HS-27A (cell line): ENCODE measurements around the gene SSMEM1.
A peak's percentile ranks its signal among the peaks of the same experiment; 100 is the strongest.
"Not testable (repeated sequence)": the region's sequence is repeated elsewhere in the genome, so short reads cannot be mapped to it uniquely, and the experiment has no call there.

Experiments used
- DNase-seq: peaks from one replicate; pipeline ENCODE4 v3.0.0-alpha.2; 2012; ENCODE audit warnings: low read depth, missing footprints

The SSMEM1 gene

GRCh38 chr7:130207642-130208041 is at the start of gene SSMEM1:
TSS of gene SSMEM1 (plus strand) at chr7:130207860. CDS start at chr7:130207911, 51 bp downstream.
- DNase-seq, result no peak

GRCh38 chr7:130160023-130160422 is 47.6 kb upstream of the SSMEM1 start:
- no peak for DNase-seq

- no peak for DNase-seq
Measured at GRCh38 chr7:130160455-130160854, 47.2 kb upstream of the SSMEM1 start.

GRCh38 chr7:130162196-130162595 is 45.5 kb upstream of the SSMEM1 start:
- no peak for DNase-seq

- DNase-seq, result no peak
Measured at GRCh38 chr7:130174237-130174959, 33.3 kb upstream of the SSMEM1 start.

- no peak for DNase-seq
Measured at GRCh38 chr7:130178251-130178650, 29.4 kb upstream of the SSMEM1 start.

- no peak for DNase-seq
Measured at GRCh38 chr7:130179631-130180030, 28.0 kb upstream of the SSMEM1 start.

GRCh38 chr7:130180571-130181262 is 26.9 kb upstream of the SSMEM1 start:
- no peak for DNase-seq

GRCh38 chr7:130181263-130181605 is 26.4 kb upstream of the SSMEM1 start:
- no peak for DNase-seq

GRCh38 chr7:130182990-130183389 is 24.7 kb upstream of the SSMEM1 start:
- DNase-seq, result no peak

- DNase-seq, result not testable (repeated sequence)
Measured at GRCh38 chr7:130184349-130184748, 23.3 kb upstream of the SSMEM1 start.

GRCh38 chr7:130187360-130187759 is 20.3 kb upstream of the SSMEM1 start:
- no peak for DNase-seq

- no peak for DNase-seq
Measured at GRCh38 chr7:130189343-130189742, 18.3 kb upstream of the SSMEM1 start.

- no peak for DNase-seq
Measured at GRCh38 chr7:130191791-130192190, 15.9 kb upstream of the SSMEM1 start.

- DNase-seq, result no peak
Measured at GRCh38 chr7:130195396-130195795, 12.3 kb upstream of the SSMEM1 start.

GRCh38 chr7:130196476-130196875 is 11.2 kb upstream of the SSMEM1 start:
- no peak for DNase-seq

GRCh38 chr7:130197094-130197493 is 10.6 kb upstream of the SSMEM1 start:
- DNase-seq, result no peak

GRCh38 chr7:130201796-130202195 is 5.9 kb upstream of the SSMEM1 start:
- DNase-seq, result no peak

- peak; percentile 81 for DNase-seq
Measured at GRCh38 chr7:130205084-130205947, 2.3 kb upstream of the SSMEM1 start, which contains the start of gene TMEM209. TSS of gene TMEM209 (minus strand) at chr7:130205406. CDS start at chr7:130205375, 31 bp downstream.

- DNase-seq, result no peak
Measured at GRCh38 chr7:130207033-130207432, 627 bp upstream of the SSMEM1 start.

GRCh38 chr7:130208516-130208915 is 856 bp downstream of the SSMEM1 start:
- DNase-seq, result no peak

GRCh38 chr7:130210181-130210935 is 2.7 kb downstream of the SSMEM1 start:
- DNase-seq, result no peak
